ENCODE measurements around the gene EGFL6. TPM values are rescaled to one million over a fixed set of nuclear protein-coding genes. Genes with fewer than 3 reads are reported as not detected.

The EGFL6 gene
- total and polyA plus RNA-seq, 2 of the 4 experiments (the other 2 are of a cell fraction) = not detected

GRCh38 chrX:13545726-13546125 is 23.7 kb upstream of the EGFL6 start:
- no peak overlapping the region for H3K4me3 ChIP-seq (ENCODE audit: insufficient read depth, low read depth, low read length)
- no peaks in the 10 kb centered on the region for H4K20me1 ChIP-seq (ENCODE audit: insufficient read depth, low read length)
- no peak for DNase-seq
- no peak overlapping the region for H3K9ac ChIP-seq (ENCODE audit: low read depth, low read length)
- H3K36me3 ChIP-seq (ENCODE audit: control insufficient read depth, insufficient read depth, low read length) = no peaks in the 10 kb centered on the region
- H3K4me1 ChIP-seq (ENCODE audit: control insufficient read depth, insufficient read depth, low read length) = no peaks in the 10 kb centered on the region; the same call in 1 of the 2 replicates
- no peak overlapping the region for H3K4ac ChIP-seq (ENCODE audit: low read depth, low read length)
- no peak for ATAC-seq (ENCODE audit: low read depth)
- H2BK20ac ChIP-seq (ENCODE audit: low read depth, low read length) = no peak overlapping the region
- H2BK5ac ChIP-seq (ENCODE audit: low read depth, low read length, poor library complexity, severe bottlenecking) = no peak overlapping the region
- H3K18ac ChIP-seq (ENCODE audit: low read depth, low read length) = no peak overlapping the region
- TF ChIP-seq MXI1 (IDR thresholded peaks at IDR 0.05; ENCODE audit: borderline replicate concordance, low read depth, low read length) (no peak), FOS (IDR thresholded peaks at IDR 0.05; ENCODE audit: low read depth, low read length) (no peak), MAZ (IDR thresholded peaks at IDR 0.05; ENCODE audit: borderline replicate concordance, low read depth, low read length) (no peak), RCOR1 (IDR thresholded peaks at IDR 0.05; ENCODE audit: insufficient replicate concordance, low read length) (no peak), RAD21 (IDR thresholded peaks at IDR 0.05; ENCODE audit: low read length) (no peak), CEBPB (IDR thresholded peaks at IDR 0.05; ENCODE audit: low read depth, low read length) (no peak), BHLHE40 (IDR thresholded peaks at IDR 0.05; ENCODE audit: low read depth, low read length) (no peak), RFX5 (IDR thresholded peaks at IDR 0.05; ENCODE audit: low read depth, low read length) (no peak), CHD1 (IDR thresholded peaks at IDR 0.05; ENCODE audit: low read depth, low read length) (no peak), SMC3 (IDR thresholded peaks at IDR 0.05; ENCODE audit: low read depth, low read length) (no peak), CTCF (conservative IDR thresholded peaks at IDR 0.05; ENCODE audit: low read depth, low read length) (no peak), MAFK (IDR thresholded peaks at IDR 0.05; ENCODE audit: low read depth, low read length) (no peak), POLR2A (IDR thresholded peaks at IDR 0.05; ENCODE audit: low read depth, low read length) (no peak), ELK1 (IDR thresholded peaks at IDR 0.05; ENCODE audit: borderline replicate concordance, low read depth, low read length) (no peak), NFE2L2 (IDR thresholded peaks at IDR 0.05; ENCODE audit: low read depth, low read length) (no peak), USF2 (IDR thresholded peaks at IDR 0.05; ENCODE audit: low read depth, low read length) (no peak)
- H3K4me2 ChIP-seq (ENCODE audit: low read depth, low read length) = no peak overlapping the region
- no peak overlapping the region for H2AFZ ChIP-seq (replicated peaks; ENCODE audit: low read length, poor library complexity)
- H3K79me1 ChIP-seq (ENCODE audit: low read depth in 1 of 2, low read length in 2 of 2) = no peaks in the 10 kb centered on the region
- ChIA-PET CTCF (interaction anchor here (1.1 kb wide), 1 partner anchor 39 kb away, joined by 3 read pairs; no protein-coding TSS in a partner anchor), POLR2A (ENCODE audit: unreplicated experiment) (no interaction called here)
- H3K23ac ChIP-seq (ENCODE audit: low read depth, low read length) = no peak overlapping the region
- H3K56ac ChIP-seq (ENCODE audit: extremely low read depth, insufficient read depth, low read length) = no peak overlapping the region
- H4K5ac ChIP-seq (ENCODE audit: low read depth, low read length) = no peak overlapping the region
- WGBS, 2 experiments (ENCODE audit: extremely low coverage in 2 of 2, insufficient read length in 1 of 2) = no CpG with 5 or more reads among the region's 2 CpGs
- no peak overlapping the region for H2BK15ac ChIP-seq (ENCODE audit: low read depth, low read length)
- H2BK120ac ChIP-seq (ENCODE audit: low read depth, low read length) = no peak overlapping the region
- intact Hi-C loops (cut with micrococcal nuclease) (no loop called here), dilution Hi-C loops (cut with HindIII; ENCODE audit: low sequenced_read_pairs, unreplicated experiment) (no loop called here), in situ Hi-C loops (cut with MboI; ENCODE audit: low sequenced_read_pairs) (no loop called here)
- H3K9me1 ChIP-seq (ENCODE audit: insufficient read depth, low read length) = no peaks in the 10 kb centered on the region
- no peak overlapping the region for H2AK9ac ChIP-seq (replicated peaks; ENCODE audit: low read depth, low read length, poor library complexity)
- no peak overlapping the region for H3K14ac ChIP-seq (replicated peaks; ENCODE audit: low read depth, low read length)
- H3K27me3 ChIP-seq (ENCODE audit: control insufficient read depth, insufficient read depth, low read length) = peaks cover 15% of the 10 kb centered on the region
- BruUV-seq (replicated peaks) = no TSS peak
- H2AK5ac ChIP-seq (ENCODE audit: low read depth, low read length) = no peak overlapping the region
- H3K27ac ChIP-seq (ENCODE audit: insufficient read depth, low read length) = no peak overlapping the region
- no peak overlapping the region for H4K8ac ChIP-seq (ENCODE audit: low read depth in 2 of 2, low read length in 2 of 2)
- H4K91ac ChIP-seq (ENCODE audit: insufficient read depth, low read depth, low read length) = no peak overlapping the region
- no peaks in the 10 kb centered on the region for H3K9me3 ChIP-seq (ENCODE audit: control insufficient read depth, insufficient read depth, low read length)

Data from IMR-90 (cell line).